COR-L47 (cell line): ENCODE results near the gene CLN3.
"Not testable (repeated sequence)": the region's sequence is repeated elsewhere in the genome, so short reads cannot be mapped to it uniquely, and the experiment has no call there.

ENCODE experiments used
- DNase-seq: peaks from one replicate; lab custom pipeline; 2025; lab: John Stamatoyannopoulos, UW

Gene CLN3

GRCh38 chr16:28491970-28492474 is at the start of gene CLN3:
TSS of gene CLN3 (minus strand) at chr16:28492074. CDS start at chr16:28491759, 315 bp downstream.
- peak; percentile 88 for DNase-seq

GRCh38 chr16:28540346-28540745 is 48.5 kb upstream of the CLN3 start:
- DNase-seq, result no peak

- DNase-seq, result no peak
These were observed 47.1 kb upstream of the CLN3 start, which contains the start of gene NUPR1 for GRCh38 chr16:28538733-28539596. TSS of gene NUPR1 (minus strand) at chr16:28538974. CDS start at chr16:28538907, 67 bp downstream.

- no peak for DNase-seq
These were observed 46.3 kb upstream of the CLN3 start for GRCh38 chr16:28537964-28538732.

GRCh38 chr16:28537076-28537475 is 45.2 kb upstream of the CLN3 start:
- no peak for DNase-seq

- no peak for DNase-seq
These were observed 42.9 kb upstream of the CLN3 start for GRCh38 chr16:28534542-28535373.

GRCh38 chr16:28532940-28533647 is 41.2 kb upstream of the CLN3 start:
- DNase-seq, result no peak

GRCh38 chr16:28531777-28532744 is 40.2 kb upstream of the CLN3 start:
- DNase-seq, result no peak

GRCh38 chr16:28529124-28529523 is 37.2 kb upstream of the CLN3 start:
- DNase-seq, result no peak

- no peak for DNase-seq
These were observed 36.6 kb upstream of the CLN3 start for GRCh38 chr16:28528463-28528867.

GRCh38 chr16:28527985-28528384 is 36.1 kb upstream of the CLN3 start:
- no peak for DNase-seq

GRCh38 chr16:28527100-28527785 is 35.4 kb upstream of the CLN3 start:
- not testable (repeated sequence) for DNase-seq

GRCh38 chr16:28526201-28527099 is 34.6 kb upstream of the CLN3 start:
- DNase-seq, result no peak

GRCh38 chr16:28524681-28525171 is 32.9 kb upstream of the CLN3 start:
- no peak for DNase-seq

GRCh38 chr16:28522792-28523191 is 30.9 kb upstream of the CLN3 start:
- no peak for DNase-seq

GRCh38 chr16:28521436-28521835 is 29.6 kb upstream of the CLN3 start:
- DNase-seq, result no peak

- DNase-seq, result no peak
These were observed 28.8 kb upstream of the CLN3 start for GRCh38 chr16:28520672-28521071.

GRCh38 chr16:28514246-28514645 is 22.4 kb upstream of the CLN3 start:
- DNase-seq, result no peak
